ENCODE data around the gene CUL2. TPM values are rescaled to one million over a fixed set of nuclear protein-coding genes. Genes with fewer than 3 reads are reported as not detected.
"Not testable (repeated sequence)": the region's sequence is repeated elsewhere in the genome, so short reads cannot be mapped to it uniquely, and the experiment has no call there.

Gene CUL2
- polyA plus RNA-seq, 1 of the 3 experiments (the other 2 are of a cell fraction) = 13.1 TPM

DNA sequence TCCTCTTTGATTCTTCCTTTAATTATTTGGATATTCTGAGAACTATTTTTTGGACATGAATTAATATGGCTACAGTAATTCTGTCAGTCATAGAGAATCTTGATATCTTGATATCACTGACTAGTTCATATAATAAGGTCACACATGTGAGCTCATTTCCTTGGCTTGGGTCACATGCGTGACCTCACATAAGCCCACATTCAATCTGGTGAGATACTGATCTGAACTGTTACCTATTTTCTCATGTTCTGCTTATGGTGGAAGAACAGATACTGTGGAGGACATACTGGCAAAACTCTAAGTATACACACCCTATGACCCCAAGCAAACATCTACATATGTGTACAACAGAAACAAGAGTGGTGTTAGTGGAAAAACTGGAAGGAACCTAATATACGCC is 44.1 kb downstream of the CUL2 start:
- H3K4me1 ChIP-seq (ENCODE audit: control insufficient read depth in 1 of 2, insufficient read depth in 2 of 2, low read depth in 1 of 2, low read length in 1 of 2) = peaks cover 0 to 10% of the 10 kb centered on the region in 2 experiments; a peak in 2 of 4 replicates
- H3K4me2 ChIP-seq = no peak overlapping the region
- peaks cover 16% of the 10 kb centered on the region for H3F3A ChIP-seq (replicated peaks; ENCODE audit: insufficient read depth)
- H3K36me3 ChIP-seq (replicated peaks in 1 of 2; ENCODE audit: control insufficient read depth in 1 of 2, insufficient read depth in 2 of 2, low read length in 1 of 2) = peaks cover 22 to 49% of the 10 kb centered on the region in 2 experiments
- H2AFZ ChIP-seq (ENCODE audit: low read depth) = no peak overlapping the region
- H3K9me2 ChIP-seq = no peaks in the 10 kb centered on the region
- no peaks in the 10 kb centered on the region for H4K20me1 ChIP-seq (ENCODE audit: insufficient read depth)
- no peak overlapping the region for H3K27ac ChIP-seq (ENCODE audit: low read depth in 2 of 2, low read length in 1 of 2)
- WGBS (ENCODE audit: low lambda C conversion rate) = 74% methylated on average over 2 of the region's 2 CpGs
- no peak for TF ChIP-seq ELF1 (IDR thresholded peaks at IDR 0.05)
- POLR2A ChIA-PET = no interaction called here
- no peaks in the 10 kb centered on the region for H3K9me3 ChIP-seq
- peaks cover 11% of the 10 kb centered on the region for H3K79me2 ChIP-seq (ENCODE audit: insufficient read depth)
- CTCF ChIA-PET = interaction anchor here (1.8 kb wide), 2 partner anchors 10 to 18 kb away, joined by 6 to 10 read pairs; no protein-coding TSS in a partner anchor
- no peak overlapping the region for H3K9ac ChIP-seq
- DNase-seq = no peak
- H3K4me3 ChIP-seq (ENCODE audit: low read depth in 2 of 2, low read length in 1 of 2) = no peak overlapping the region
- no peaks in the 10 kb centered on the region for H3K27me3 ChIP-seq (ENCODE audit: insufficient read depth)

DNA sequence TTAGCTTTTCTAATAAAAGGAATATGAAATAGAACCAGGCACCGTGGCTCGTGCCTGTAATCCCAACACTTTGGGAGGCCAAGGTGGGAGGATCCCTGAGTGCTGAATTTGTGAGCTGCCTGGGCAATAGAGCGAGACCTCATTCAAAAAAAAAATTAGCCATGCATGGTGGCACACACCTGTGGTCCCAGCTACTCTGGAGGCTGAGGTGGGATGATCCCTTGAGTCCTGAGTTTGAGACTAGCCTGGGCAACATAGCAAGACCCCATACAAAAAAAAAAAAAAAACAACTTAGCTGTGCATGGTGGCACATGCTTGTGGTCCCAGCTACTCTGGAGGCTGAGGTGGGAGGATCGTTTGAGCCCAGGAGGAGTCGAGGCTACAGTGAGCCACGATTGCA is 44.9 kb downstream of the CUL2 start:
- H3K27me3 ChIP-seq (ENCODE audit: insufficient read depth); H4K20me1 ChIP-seq (ENCODE audit: insufficient read depth); H3K27ac ChIP-seq (ENCODE audit: low read depth in 2 of 2, low read length in 1 of 2); H3K4me2 ChIP-seq; H2AFZ ChIP-seq (ENCODE audit: low read depth); H3K9me2 ChIP-seq; POLR2A ChIA-PET; DNase-seq; H3K9me3 ChIP-seq; H3K9ac ChIP-seq; H3K4me3 ChIP-seq (ENCODE audit: low read depth in 2 of 2, low read length in 1 of 2): not testable (repeated sequence)
- H3K36me3 ChIP-seq (replicated peaks in 1 of 2; ENCODE audit: control insufficient read depth in 1 of 2, insufficient read depth in 2 of 2, low read length in 1 of 2) = peaks cover 22 to 53% of the 10 kb centered on the region in 2 experiments
- H3K79me2 ChIP-seq (ENCODE audit: insufficient read depth) = peaks cover 11% of the 10 kb centered on the region
- 86% methylated on average over 6 of the region's 6 CpGs for WGBS (ENCODE audit: low lambda C conversion rate)
- CTCF ChIA-PET = interaction anchor here (1.8 kb wide), 2 partner anchors 11 to 17 kb away, joined by 6 to 10 read pairs; no protein-coding TSS in a partner anchor
- peaks cover 0 to 18% of the 10 kb centered on the region in 2 experiments; a peak in 2 of 4 replicates for H3K4me1 ChIP-seq (ENCODE audit: control insufficient read depth in 1 of 2, insufficient read depth in 2 of 2, low read depth in 1 of 2, low read length in 1 of 2)
- peaks cover 16% of the 10 kb centered on the region for H3F3A ChIP-seq (replicated peaks; ENCODE audit: insufficient read depth)

DNA sequence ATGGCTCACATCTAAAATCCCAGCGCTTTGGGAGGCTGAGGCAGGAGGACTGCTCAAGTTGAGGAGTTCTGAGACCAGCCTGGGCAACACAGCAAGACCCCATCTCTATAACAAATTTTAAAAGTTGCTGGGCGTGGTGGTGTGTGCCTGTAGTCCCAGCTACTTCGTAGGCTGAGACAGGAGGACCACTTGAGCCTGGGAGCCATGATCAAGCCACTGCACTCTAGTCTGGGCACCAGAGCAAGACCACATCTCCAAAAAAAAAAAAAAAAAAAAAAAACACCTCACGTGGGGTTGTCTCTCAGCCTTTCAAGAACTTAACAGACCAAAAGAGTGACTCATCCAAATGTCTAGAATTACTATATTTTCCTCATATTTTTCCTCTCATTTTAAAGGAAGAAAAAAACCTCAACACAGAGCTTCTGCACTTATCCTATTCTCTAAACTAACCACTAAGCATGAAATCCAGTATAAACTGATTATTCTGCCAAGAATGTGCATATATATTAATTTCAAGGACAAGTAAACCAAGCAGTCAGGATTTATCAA is 46.3 kb downstream of the CUL2 start:
- H3K27me3 ChIP-seq (ENCODE audit: insufficient read depth) = no peaks in the 10 kb centered on the region
- ChIA-PET POLR2A (no interaction called here), CTCF (no interaction called here)
- peaks cover 16 to 52% of the 10 kb centered on the region in 2 experiments for H3K36me3 ChIP-seq (replicated peaks in 1 of 2; ENCODE audit: control insufficient read depth in 1 of 2, insufficient read depth in 2 of 2, low read length in 1 of 2)
- H3K9me3 ChIP-seq = no peaks in the 10 kb centered on the region
- H3F3A ChIP-seq (replicated peaks; ENCODE audit: insufficient read depth) = peaks cover 16% of the 10 kb centered on the region
- no peaks in the 10 kb centered on the region for H4K20me1 ChIP-seq (ENCODE audit: insufficient read depth)
- H3K4me3 ChIP-seq (ENCODE audit: low read depth in 2 of 2, low read length in 1 of 2) = no peak overlapping the region
- H3K9ac ChIP-seq = no peak overlapping the region
- H2AFZ ChIP-seq (ENCODE audit: low read depth) = no peak overlapping the region
- peaks cover 11% of the 10 kb centered on the region for H3K79me2 ChIP-seq (ENCODE audit: insufficient read depth)
- WGBS (ENCODE audit: low lambda C conversion rate) = 76% methylated on average over 4 of the region's 4 CpGs
- no peak overlapping the region; the same call in 1 of the 2 replicates for H3K4me2 ChIP-seq
- H3K4me1 ChIP-seq (ENCODE audit: control insufficient read depth in 1 of 2, insufficient read depth in 2 of 2, low read depth in 1 of 2, low read length in 1 of 2) = peaks cover 0 to 18% of the 10 kb centered on the region in 2 experiments; a peak in 2 of 4 replicates
- DNase-seq = no peak
- TF ChIP-seq, protein P1, sequence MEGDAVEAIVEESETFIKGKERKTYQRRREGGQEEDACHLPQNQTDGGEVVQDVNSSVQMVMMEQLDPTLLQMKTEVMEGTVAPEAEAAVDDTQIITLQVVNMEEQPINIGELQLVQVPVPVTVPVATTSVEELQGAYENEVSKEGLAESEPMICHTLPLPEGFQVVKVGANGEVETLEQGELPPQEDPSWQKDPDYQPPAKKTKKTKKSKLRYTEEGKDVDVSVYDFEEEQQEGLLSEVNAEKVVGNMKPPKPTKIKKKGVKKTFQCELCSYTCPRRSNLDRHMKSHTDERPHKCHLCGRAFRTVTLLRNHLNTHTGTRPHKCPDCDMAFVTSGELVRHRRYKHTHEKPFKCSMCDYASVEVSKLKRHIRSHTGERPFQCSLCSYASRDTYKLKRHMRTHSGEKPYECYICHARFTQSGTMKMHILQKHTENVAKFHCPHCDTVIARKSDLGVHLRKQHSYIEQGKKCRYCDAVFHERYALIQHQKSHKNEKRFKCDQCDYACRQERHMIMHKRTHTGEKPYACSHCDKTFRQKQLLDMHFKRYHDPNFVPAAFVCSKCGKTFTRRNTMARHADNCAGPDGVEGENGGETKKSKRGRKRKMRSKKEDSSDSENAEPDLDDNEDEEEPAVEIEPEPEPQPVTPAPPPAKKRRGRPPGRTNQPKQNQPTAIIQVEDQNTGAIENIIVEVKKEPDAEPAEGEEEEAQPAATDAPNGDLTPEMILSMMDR (IDR thresholded peaks at IDR 0.05) = no peak
- TF ChIP-seq FOSL2 (IDR thresholded peaks at IDR 0.05; ENCODE audit: borderline replicate concordance, low read depth) (peak; percentile 49; the same call in 1 of the 2 replicates), JUND (IDR thresholded peaks at IDR 0.05) (peak; percentile 40)
- peak overlapping the region in 1 of 2 experiments; percentile 27; a peak in 1 of 4 replicates for H3K27ac ChIP-seq (ENCODE audit: low read depth in 2 of 2, low read length in 1 of 2)
- no peaks in the 10 kb centered on the region for H3K9me2 ChIP-seq

Measured in SK-N-SH (cell line).